HG02852 (cell line): ENCODE data around the gene IKZF1.

Experiments used
- ATAC-seq: cut with Tn5 transposase; IDR thresholded peaks from one replicate; pipeline ENCODE4 v1.9.1; 2021; ENCODE audit warnings: mild to moderate bottlenecking, moderate library complexity; ENCODE audit not compliant: unreplicated experiment

The IKZF1 gene

GRCh38 chr7:50282813-50283605 lies 21.5 kb upstream of the IKZF1 start:
- ATAC-seq, result no peak

- ATAC-seq, result no peak
Measured at GRCh38 chr7:50283731-50284130, 20.8 kb upstream of the IKZF1 start.

GRCh38 chr7:50284296-50284695 lies 20.2 kb upstream of the IKZF1 start:
- no peak for ATAC-seq

GRCh38 chr7:50285269-50285668 lies 19.2 kb upstream of the IKZF1 start:
- ATAC-seq, result no peak

GRCh38 chr7:50287129-50287528 lies 17.4 kb upstream of the IKZF1 start:
- no peak for ATAC-seq

- ATAC-seq, result no peak
Measured at GRCh38 chr7:50292165-50292757, 12.3 kb upstream of the IKZF1 start.

- no peak for ATAC-seq
Measured at GRCh38 chr7:50292763-50293162, 11.8 kb upstream of the IKZF1 start.

- peak; percentile 80 for ATAC-seq
Measured at GRCh38 chr7:50293509-50294179, 10.9 kb upstream of the IKZF1 start.

- no peak for ATAC-seq
Measured at GRCh38 chr7:50295133-50295532, 9.4 kb upstream of the IKZF1 start.

GRCh38 chr7:50296799-50297198 lies 7.7 kb upstream of the IKZF1 start:
- ATAC-seq, result no peak

GRCh38 chr7:50298811-50299562 lies 5.5 kb upstream of the IKZF1 start:
- no peak for ATAC-seq

GRCh38 chr7:50300336-50300735 lies 4.2 kb upstream of the IKZF1 start:
- ATAC-seq, result no peak

- no peak for ATAC-seq
Measured at GRCh38 chr7:50302486-50303334, 1.8 kb upstream of the IKZF1 start.

- ATAC-seq, result peak; percentile 30
Measured at GRCh38 chr7:50303335-50304128, 984 bp upstream of the IKZF1 start.

- peak; percentile 39 for ATAC-seq
Measured at GRCh38 chr7:50304911-50305582, 531 bp downstream of the IKZF1 start.

- ATAC-seq, result no peak
Measured at GRCh38 chr7:50305583-50306493, 1.3 kb downstream of the IKZF1 start.

- ATAC-seq, result no peak
Measured at GRCh38 chr7:50306494-50307367, 2.2 kb downstream of the IKZF1 start.
